DMS79 (cell line): ENCODE data around the gene PRTG.

ENCODE experiments used
- DNase-seq: peaks from one replicate; lab custom pipeline; 2025; lab: John Stamatoyannopoulos, UW

The PRTG gene

GRCh38 chr15:55564347-55565145 is 178.4 kb downstream of the PRTG start:
- no peak for DNase-seq

GRCh38 chr15:55562601-55563000 is 180.4 kb downstream of the PRTG start:
- DNase-seq: no peak
